SK-N-DZ (cell line): ENCODE data around the gene CBLB.

Source experiments
- DNase-seq: peaks from one replicate; pipeline ENCODE4 v3.0.0-alpha.2; 2015; ENCODE audit warnings: low spot score

The CBLB gene

DNA sequence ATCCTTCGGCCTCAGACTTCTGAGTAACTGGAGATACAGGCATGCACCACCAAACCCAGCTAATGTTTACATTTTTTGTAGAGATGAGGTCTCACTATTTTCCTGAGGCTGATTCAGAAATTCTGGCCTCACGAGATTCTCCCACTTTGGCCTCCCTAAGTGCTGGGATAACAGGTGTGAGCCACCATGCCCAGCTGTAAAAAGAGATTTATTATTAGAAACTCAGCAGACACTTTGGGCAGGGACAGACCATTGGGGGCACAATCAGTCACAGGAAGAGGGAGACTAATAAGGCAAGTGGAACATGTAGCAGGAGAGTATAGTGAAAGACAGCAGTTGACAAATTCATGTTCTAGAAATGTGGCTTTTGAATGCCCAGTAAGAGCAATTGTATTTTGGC lies 249.2 kb downstream of the CBLB start:
- DNase-seq: no peak

DNA sequence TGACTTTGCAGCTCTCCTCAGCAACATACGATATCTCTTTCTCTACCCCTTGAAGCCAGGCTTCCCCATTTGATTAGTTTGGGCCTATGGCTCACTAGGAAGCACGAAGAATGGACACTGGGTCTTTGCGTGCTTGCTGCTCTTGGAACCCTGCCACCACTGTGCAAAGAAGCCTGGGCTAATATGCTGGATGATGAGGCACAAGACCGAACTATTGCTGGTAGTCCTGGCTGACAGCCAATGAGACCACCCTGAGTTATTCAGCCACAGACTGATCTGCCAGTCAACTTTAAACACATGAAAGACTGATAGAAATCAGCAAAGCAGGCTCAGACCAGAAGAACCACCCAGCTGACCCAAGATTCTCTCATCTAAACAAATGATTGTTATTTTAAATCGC lies 250.3 kb downstream of the CBLB start:
- DNase-seq: no peak

DNA sequence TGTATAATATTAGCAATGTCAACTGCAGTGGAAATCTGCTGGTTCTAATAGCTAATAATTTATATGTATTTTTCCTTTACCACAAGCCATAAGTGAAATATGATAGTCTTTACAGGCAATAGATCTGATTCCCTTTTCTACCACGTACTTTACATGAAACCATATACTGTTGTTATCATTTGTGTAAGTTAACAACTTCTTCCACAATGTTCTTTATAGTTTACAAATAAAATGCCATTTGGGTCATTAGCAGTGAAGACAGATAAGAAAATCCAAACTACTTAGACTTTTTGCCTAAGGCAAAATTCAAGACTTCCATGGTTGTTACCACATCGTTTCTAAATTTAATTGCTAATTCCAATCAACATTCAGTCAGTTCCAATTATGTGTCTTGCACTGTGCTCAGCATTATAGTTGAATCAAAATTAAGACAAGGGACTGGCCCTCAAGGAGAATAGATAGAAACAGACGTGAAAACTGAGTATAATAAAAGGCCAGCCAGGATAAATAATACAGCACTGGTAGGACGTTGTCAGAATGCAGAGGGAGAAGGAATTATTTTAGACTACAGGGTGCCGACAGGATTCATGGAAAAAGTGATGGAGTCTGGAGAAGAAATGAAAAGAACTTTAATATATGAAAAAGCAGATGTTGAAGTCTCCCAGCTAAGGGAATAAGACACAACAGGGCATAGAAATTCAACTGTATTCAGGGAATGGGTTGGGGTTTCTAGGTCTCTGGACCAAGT lies 252.3 kb downstream of the CBLB start:
- DNase-seq: no peak

DNA sequence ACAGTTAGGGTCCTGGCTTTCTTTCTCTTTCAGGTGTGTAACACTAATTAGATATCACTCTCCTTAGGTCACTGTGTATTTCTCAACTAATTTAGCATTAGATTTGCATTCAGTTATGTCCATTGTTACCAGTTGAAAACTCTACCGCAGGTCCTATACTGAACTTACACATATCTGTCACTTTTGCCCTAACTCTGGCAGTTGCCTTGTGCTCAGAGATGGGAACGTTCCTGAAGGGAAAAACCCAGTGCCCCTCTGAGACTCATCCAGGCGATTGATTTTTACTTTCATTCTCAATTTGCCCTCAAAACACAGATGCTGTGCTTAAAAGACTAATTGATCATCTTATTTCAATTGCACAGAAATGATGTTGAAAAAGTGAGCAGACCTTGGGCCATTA lies 253.0 kb downstream of the CBLB start:
- no peak for DNase-seq

DNA sequence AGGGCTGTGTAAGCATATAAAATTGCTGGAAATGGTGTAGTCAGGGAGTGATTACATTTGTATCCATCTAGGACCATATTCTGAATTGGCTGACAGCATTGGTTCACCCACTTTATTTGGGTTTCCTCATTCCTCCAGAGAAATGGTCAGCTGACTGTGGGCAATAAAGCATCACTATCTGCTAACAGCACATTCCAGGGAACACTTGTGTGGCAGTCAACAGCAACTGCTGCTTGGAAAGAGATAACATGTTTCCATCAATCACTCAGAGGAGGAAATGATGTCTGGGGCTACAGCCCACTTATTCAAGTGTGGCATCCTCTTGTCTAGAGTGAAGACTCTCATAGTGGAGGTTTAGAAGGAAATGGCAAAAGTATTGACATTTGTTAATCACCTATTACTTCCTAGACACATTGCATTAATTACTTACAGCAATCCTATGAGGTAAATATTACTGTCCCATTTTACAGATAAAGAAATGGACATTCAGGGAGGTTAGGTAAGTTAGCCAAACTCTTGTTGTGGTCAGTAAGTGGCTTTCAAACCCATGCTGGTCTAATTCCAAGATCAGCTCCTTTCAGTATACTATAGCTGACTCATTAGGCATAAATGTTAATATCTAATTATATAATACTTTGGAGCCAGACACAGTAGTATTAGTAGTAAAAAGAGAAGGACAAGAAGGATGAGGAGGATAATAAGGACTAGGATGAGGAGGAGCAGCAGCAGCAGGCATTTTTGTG lies 254.4 kb downstream of the CBLB start:
- DNase-seq: no peak

DNA sequence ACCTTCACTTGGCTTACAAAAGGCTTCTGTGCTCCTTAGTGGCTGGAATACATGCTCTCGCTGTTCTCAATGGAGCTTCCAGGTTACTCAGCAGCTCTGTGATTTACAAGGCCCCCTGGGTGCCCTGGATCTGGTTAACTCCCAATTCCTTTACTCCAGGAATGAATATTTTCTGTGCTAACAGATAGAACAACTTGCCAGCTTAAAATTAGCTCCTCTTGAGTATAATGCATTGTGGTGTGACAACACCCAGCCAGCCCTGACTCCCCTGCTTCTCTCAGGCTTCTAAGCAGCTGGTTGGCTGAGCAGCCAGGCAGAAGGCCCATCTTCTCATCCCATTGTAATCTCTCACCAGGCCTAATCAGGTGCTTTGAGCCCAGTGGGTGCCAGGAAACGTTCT lies 255.7 kb downstream of the CBLB start:
- no peak for DNase-seq

DNA sequence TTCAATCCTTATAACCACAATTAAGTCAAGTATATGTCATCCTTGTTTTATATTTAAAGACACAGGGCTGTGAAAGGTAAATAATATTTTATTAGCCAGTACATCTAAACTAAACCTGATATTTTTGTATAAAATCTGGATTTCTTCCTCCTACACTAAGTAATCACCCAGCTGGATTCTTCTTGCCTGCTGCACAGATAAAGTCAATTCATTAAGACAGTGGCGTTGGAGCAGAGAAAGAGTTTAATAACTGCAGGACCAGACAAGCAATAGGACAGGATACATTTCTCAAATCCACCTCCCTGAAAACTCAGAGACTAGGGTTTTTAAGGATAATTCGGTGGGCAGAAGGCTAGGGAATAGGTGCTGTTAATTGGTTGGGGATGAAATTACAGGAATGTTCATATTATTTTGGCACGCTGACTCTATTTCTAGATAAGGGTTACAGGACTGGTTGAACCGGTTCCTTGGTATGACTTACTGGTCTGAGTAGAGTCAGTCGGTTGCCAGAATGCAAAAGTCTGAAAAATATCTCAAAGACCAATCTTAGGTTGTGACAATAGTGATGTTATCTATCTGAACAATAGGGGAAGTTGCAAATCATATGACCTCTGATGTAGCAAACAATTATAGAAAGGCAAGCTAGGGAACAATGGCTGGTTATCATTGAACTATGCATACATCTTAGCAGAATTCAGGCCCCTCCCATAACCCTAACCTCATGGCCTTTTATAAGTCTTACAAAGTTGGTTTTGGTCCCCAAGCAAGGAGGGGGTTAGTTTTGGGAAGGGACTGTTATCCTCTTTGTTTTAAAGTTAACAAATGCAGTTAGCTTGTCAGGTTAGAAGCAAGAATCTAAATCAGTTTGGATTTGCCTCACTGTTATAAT lies 257.3 kb downstream of the CBLB start:
- DNase-seq: no peak

DNA sequence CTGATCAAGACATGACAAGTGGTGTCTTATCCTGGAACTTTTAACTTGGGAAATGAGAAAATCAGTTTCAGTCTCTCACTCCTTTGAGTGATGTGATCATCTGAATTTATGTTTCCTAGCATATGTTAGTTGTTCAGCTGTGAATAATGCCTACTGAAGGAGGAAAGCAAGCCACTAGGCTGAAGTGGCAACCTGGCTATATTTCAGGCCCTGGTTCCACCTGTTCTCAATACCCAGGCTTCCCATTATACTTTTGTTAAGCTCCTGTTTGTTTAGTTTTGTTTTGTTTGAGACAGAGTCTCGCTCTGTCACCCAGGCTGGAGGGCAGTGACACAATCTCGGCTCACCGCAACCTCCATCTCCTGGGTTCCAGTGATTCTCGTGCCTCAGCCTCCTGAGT lies 258.3 kb downstream of the CBLB start:
- DNase-seq: no peak

DNA sequence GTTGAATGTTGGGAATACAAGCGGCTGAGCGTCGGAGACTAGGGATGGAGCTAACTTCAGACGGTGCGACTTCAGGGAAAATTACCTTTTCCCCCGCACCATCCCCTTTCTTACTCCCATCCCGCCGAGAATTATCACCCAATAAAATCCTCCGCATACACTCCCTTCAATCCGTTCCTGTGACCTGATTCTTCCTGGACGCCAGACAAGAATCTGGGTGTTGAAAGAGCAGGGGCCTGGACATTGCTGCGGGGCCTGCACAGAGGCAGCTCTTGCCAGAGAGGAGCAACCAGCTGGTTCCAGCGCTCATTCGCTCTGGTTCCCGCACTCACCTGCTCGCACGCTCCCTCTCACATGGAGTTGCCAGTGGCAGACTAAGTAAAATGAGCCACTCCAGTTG lies 260.2 kb downstream of the CBLB start:
- DNase-seq: no peak

DNA sequence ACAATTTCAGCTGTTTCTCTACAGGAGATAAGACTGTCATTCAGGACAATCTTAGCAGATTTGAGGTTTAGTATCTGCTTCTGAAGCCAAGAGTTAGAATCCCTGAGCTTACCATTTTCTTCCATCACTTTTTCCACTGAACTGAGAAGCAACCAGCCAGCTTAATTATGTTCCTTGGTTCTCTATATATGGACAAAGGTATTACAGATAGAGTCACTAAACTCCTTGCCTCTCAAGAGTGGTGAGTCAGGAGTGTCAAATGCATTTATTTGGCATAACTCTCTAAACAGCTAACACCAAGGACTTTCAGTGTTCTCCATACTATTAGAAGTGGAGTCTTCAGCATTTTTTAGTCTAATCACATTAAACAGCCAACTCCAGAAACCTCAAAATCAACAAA lies 262.8 kb downstream of the CBLB start:
- DNase-seq: no peak
